K562 (cell line): ENCODE measurements around the gene TGFBR2. TPM values are rescaled to one million over a fixed set of nuclear protein-coding genes. Genes with fewer than 3 reads are reported as not detected.

Source experiments
- BCOR ChIP-seq: fragments of 450-650 bp; IDR thresholded peaks from 2 replicates; pipeline ENCODE4 v1.6.1; 2016
- polyA plus RNA-seq, 8 experiments: library from polyadenylated mRNA; depleted of rRNA in 4 of 8; stranded (reverse) in 5 of 8; unstranded in 3 of 8; fragments of >200 nt; fragmentation: Nextera tagmentation in 2 of 8; fragmentation: Illumina TruSeq in 1 of 8; extraction: Ambion mirVana in 2 of 8; extraction: Trizol in 1 of 8; gene quantifications; 2 replicates each; pipeline versions ENCODE4 v1.2.1 to v1.2.3, GENCODE V29; 2011 to 2014; ENCODE audit warnings: inconsistent platforms in 1 of 8, missing spikeins in 1 of 8
- total RNA-seq, 7 experiments: library from RNA; depleted of rRNA in 6 of 7; stranded (reverse); fragments of >200 nt in 6 of 7; fragmentation: Illumina TruSeq in 2 of 7; extraction: Trizol in 2 of 7; gene quantifications; 2 replicates each; pipeline versions ENCODE4 v1.2.1 to v1.2.3, GENCODE V29; 2011 to 2021; ENCODE audit warnings: low replicate concordance in 1 of 7
- TF ChIP-seq, protein P1 (sequence below), 2 experiments: fragments of 450-650 bp in 1 of 2; sonication (generic) in 1 of 2; formaldehyde crosslinking in 1 of 2; IDR thresholded peaks; 2 replicates each; pipeline versions ENCODE4 v1.7.1 to v1.9.0; 2016 to 2022; ENCODE audit warnings: inconsistent platforms in 1 of 2, mild to moderate bottlenecking in 1 of 2, missing genetic modification reagents in 1 of 2
- TF ChIP-seq, protein P2 (sequence below): fragments of 200-800 bp; sonication (Bioruptor generic); IDR thresholded peaks from 2 replicates; pipeline ENCODE4 v1.6.1; 2017; ENCODE audit warnings: missing genetic modification characterization, missing compliant biosample characterization
- TF ChIP-seq, protein P3 (sequence below): sonication (generic); formaldehyde crosslinking; IDR thresholded peaks from 2 replicates; pipeline ENCODE4 v1.8.1; 2023; ENCODE audit warnings: mild to moderate bottlenecking, missing genetic modification reagents
- TF ChIP-seq, protein P4 (sequence below): sonication (generic); formaldehyde crosslinking; IDR thresholded peaks from 2 replicates; pipeline ENCODE4 v1.8.1; 2023; ENCODE audit warnings: mild to moderate bottlenecking, missing genetic modification reagents
- TF ChIP-seq, protein P5 (sequence below): sonication (generic); IDR thresholded peaks from 2 replicates; pipeline ENCODE4 v1.6.1; 2016

Gene TGFBR2
- total and polyA plus RNA-seq, 9 of the 15 experiments (the other 6 are each of a cell fraction or from before 2014, with no cell fraction given) = 0.11 to 0.84 (median 0.24) TPM

DNA sequence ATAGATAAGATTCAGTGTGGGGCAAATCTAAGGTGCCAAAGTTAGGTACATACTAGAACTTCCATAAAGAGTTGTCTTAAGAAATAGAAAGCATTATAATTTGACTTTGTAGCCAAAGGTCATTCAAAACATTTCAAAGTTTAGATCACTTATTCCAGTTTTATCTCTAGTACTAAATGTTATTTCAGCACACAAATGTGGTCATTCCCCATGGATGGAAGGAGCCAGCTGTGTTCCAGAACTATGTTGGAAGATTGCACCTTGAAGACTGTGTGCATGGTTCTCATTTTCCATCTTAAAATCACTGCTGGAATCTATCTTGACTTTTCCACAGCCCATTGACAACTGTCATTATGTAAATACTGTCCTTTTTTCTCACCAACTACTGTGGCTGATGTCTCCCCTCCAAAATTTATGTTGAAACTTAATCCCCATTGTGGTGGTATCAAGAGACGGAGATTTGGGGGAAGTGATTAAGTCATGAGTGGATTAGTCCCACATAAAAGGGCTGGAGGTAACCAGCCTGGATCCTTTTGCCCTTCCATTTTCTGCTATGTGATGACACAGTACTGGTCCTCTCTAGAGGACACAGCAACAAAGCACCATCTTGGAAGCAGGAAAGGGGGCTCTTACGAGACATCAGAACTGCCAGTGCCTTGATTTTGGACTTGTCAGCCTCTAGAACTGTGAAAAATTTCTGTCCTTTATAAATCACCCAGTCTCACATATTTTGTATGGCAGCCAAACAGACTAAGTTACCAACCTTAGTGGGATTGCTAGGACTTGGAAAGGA is 24.0 kb downstream of the TGFBR2 start (continued):
- TF ChIP-seq, protein P1, sequence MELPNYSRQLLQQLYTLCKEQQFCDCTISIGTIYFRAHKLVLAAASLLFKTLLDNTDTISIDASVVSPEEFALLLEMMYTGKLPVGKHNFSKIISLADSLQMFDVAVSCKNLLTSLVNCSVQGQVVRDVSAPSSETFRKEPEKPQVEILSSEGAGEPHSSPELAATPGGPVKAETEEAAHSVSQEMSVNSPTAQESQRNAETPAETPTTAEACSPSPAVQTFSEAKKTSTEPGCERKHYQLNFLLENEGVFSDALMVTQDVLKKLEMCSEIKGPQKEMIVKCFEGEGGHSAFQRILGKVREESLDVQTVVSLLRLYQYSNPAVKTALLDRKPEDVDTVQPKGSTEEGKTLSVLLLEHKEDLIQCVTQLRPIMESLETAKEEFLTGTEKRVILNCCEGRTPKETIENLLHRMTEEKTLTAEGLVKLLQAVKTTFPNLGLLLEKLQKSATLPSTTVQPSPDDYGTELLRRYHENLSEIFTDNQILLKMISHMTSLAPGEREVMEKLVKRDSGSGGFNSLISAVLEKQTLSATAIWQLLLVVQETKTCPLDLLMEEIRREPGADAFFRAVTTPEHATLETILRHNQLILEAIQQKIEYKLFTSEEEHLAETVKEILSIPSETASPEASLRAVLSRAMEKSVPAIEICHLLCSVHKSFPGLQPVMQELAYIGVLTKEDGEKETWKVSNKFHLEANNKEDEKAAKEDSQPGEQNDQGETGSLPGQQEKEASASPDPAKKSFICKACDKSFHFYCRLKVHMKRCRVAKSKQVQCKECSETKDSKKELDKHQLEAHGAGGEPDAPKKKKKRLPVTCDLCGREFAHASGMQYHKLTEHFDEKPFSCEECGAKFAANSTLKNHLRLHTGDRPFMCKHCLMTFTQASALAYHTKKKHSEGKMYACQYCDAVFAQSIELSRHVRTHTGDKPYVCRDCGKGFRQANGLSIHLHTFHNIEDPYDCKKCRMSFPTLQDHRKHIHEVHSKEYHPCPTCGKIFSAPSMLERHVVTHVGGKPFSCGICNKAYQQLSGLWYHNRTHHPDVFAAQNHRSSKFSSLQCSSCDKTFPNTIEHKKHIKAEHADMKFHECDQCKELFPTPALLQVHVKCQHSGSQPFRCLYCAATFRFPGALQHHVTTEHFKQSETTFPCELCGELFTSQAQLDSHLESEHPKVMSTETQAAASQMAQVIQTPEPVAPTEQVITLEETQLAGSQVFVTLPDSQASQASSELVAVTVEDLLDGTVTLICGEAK (IDR thresholded peaks at IDR 0.05) = no peak
- TF ChIP-seq, protein P1 (CRISPR knock-in tag; IDR thresholded peaks at IDR 0.05) = no peak
- TF ChIP-seq, protein P2, sequence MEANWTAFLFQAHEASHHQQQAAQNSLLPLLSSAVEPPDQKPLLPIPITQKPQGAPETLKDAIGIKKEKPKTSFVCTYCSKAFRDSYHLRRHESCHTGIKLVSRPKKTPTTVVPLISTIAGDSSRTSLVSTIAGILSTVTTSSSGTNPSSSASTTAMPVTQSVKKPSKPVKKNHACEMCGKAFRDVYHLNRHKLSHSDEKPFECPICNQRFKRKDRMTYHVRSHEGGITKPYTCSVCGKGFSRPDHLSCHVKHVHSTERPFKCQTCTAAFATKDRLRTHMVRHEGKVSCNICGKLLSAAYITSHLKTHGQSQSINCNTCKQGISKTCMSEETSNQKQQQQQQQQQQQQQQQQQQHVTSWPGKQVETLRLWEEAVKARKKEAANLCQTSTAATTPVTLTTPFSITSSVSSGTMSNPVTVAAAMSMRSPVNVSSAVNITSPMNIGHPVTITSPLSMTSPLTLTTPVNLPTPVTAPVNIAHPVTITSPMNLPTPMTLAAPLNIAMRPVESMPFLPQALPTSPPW (CRISPR knock-in tag) = no peak
- TF ChIP-seq BCOR = no peak
- TF ChIP-seq, protein P3, sequence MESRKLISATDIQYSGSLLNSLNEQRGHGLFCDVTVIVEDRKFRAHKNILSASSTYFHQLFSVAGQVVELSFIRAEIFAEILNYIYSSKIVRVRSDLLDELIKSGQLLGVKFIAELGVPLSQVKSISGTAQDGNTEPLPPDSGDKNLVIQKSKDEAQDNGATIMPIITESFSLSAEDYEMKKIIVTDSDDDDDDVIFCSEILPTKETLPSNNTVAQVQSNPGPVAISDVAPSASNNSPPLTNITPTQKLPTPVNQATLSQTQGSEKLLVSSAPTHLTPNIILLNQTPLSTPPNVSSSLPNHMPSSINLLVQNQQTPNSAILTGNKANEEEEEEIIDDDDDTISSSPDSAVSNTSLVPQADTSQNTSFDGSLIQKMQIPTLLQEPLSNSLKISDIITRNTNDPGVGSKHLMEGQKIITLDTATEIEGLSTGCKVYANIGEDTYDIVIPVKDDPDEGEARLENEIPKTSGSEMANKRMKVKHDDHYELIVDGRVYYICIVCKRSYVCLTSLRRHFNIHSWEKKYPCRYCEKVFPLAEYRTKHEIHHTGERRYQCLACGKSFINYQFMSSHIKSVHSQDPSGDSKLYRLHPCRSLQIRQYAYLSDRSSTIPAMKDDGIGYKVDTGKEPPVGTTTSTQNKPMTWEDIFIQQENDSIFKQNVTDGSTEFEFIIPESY (CRISPR knock-in tag) = no peak
- TF ChIP-seq, protein P4, sequence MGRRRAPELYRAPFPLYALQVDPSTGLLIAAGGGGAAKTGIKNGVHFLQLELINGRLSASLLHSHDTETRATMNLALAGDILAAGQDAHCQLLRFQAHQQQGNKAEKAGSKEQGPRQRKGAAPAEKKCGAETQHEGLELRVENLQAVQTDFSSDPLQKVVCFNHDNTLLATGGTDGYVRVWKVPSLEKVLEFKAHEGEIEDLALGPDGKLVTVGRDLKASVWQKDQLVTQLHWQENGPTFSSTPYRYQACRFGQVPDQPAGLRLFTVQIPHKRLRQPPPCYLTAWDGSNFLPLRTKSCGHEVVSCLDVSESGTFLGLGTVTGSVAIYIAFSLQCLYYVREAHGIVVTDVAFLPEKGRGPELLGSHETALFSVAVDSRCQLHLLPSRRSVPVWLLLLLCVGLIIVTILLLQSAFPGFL (CRISPR knock-in tag) = no peak
- TF ChIP-seq, protein P5, sequence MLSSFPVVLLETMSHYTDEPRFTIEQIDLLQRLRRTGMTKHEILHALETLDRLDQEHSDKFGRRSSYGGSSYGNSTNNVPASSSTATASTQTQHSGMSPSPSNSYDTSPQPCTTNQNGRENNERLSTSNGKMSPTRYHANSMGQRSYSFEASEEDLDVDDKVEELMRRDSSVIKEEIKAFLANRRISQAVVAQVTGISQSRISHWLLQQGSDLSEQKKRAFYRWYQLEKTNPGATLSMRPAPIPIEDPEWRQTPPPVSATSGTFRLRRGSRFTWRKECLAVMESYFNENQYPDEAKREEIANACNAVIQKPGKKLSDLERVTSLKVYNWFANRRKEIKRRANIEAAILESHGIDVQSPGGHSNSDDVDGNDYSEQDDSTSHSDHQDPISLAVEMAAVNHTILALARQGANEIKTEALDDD = no peak
